GM18520 (cell line): Measurements from ENCODE around the gene SUPT4H1.

ENCODE experiments used
- ATAC-seq: cut with Tn5 transposase; IDR thresholded peaks from one replicate; pipeline ENCODE4 v1.9.1; 2021; ENCODE audit not compliant: unreplicated experiment

Gene SUPT4H1

GRCh38 chr17:58307468-58308172 is 44.4 kb downstream of the SUPT4H1 start:
- no peak for ATAC-seq

DNA sequence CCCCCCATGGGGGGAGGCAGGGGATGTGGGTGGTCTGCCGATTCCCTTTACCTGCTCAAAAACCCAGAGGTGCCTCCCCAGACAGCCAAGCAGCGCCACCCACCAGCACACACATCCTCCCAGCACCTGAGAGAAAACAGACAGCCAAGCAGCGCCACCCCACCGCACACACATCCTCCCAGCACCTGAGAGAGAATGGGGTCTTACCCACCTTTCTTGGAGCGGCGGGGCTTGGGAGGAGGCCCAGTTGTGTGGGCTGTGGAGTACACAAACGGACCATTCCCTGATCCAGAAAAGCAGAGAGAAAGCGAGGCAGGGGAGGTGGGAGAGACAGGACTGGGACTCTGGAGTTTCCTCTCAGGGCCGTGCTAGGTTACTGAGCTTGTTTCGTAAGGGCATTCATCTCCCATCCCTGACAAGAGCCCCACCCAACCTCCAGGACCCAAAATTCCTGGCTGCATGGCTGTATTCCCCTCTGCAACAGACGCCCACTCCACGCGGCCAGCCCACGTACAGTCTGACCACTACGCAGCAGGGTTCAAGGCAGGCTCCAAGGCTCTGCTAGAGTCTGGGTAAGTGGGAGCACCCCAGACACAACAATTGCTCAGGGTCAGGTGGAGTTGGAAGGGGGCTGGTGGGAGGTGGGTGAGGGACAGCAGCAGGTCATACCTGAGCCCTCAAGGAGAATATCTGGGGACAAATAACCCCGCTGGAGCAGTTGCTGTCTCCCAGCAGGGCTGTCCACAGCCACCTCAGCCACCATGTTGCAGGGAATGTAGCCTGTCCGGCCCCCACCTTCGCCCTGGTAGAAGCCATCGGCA is 45.7 kb downstream of the SUPT4H1 start:
- ATAC-seq = no peak

GRCh38 chr17:58305626-58306025 is 46.4 kb downstream of the SUPT4H1 start:
- ATAC-seq = no peak

GRCh38 chr17:58304750-58305486 is 47.1 kb downstream of the SUPT4H1 start:
- no peak for ATAC-seq

DNA sequence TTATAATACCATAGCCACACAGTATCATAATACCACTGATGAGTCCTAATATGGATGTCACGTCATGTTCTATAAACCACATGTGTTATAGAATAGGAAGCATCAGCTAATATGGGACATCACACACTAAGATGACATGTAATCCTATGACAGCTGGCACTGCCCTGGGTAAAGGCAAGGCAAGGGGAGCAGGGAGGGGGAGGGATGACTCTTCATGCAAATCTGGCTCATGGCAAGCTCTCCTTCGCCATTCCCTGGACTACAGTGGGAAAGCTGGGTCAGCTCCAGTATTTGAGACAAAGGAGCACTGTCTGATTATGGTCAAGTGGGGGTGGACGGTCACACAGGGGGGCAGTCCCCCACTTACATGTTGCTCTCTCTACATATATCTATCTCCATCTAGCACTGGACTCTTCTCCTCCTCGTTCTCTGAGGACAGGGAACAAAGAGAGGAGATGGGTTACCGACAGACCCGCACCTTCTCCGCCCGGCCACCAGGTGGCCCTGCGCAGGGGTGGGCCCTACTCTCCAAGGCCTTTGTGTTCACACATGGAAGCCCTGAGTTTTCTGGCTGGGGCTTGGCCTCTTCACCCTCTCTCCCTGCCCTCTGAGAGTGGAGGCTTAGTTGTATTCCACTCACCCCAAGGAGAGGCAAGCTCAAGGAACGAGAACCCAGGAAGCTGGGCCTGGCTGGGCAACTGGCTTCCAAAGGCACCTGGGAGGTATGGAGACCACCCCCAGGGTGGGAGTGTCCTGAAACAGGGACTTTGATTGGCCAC is 47.8 kb downstream of the SUPT4H1 start:
- no peak for ATAC-seq

GRCh38 chr17:58302919-58303585 is 48.9 kb downstream of the SUPT4H1 start:
- ATAC-seq = no peak

GRCh38 chr17:58302171-58302918 is 49.7 kb downstream of the SUPT4H1 start:
- no peak for ATAC-seq

- ATAC-seq = no peak
Measured at GRCh38 chr17:58301504-58302150, 50.4 kb downstream of the SUPT4H1 start.

GRCh38 chr17:58300336-58300735 is 51.7 kb downstream of the SUPT4H1 start:
- ATAC-seq = no peak
